ENCODE data around the gene WDR5B.

DNA sequence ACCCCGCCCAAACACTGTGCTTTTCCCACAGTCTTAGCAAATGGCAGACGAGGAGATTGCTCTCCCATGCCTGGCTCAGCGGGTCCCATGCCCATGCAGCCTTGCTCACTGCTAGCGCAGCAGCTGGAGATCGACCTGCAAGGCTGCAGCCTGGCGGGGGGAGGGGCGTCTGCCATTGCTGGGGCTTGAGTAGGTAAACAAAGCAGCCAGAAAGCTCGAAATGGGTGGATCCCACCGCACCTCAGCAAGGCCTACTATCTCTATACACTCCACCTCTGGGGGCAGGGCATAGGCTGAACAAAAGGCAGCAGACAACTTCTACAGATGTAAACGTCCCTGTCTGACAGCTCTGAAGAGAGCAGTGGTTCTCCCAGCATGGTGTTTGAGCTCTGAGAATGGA, 27.2 kb upstream of the WDR5B start:
- no peak for TF ChIP-seq EZH2 (IDR thresholded peaks at IDR 0.05; ENCODE audit: insufficient read depth, poor library complexity, severe bottlenecking)
- no peak for TF ChIP-seq EZH2phosphoT487 (IDR thresholded peaks at IDR 0.05; ENCODE audit: insufficient read depth, low read depth)
